Astrocyte (in vitro differentiated cells and primary cell): ENCODE measurements around the gene NOTCH2. TPM values are rescaled to one million over a fixed set of nuclear protein-coding genes. Genes with fewer than 3 reads are reported as not detected.

ENCODE experiments used
- DNase-seq: peaks from one replicate; pipeline ENCODE4 v3.0.0-alpha.2; 2010; ENCODE audit warnings: low read depth
- FAIRE-seq: peaks from 2 replicates; lab custom pipeline; 2011; peaks lifted over from hg19 to GRCh38; lab: Jason Lieb, UNC
- H2AFZ ChIP-seq: 2 replicates; pipeline ENCODE4 v1.6.0; 2012; ENCODE audit warnings: low read depth, low read length, inconsistent platforms
- H3K27ac ChIP-seq: 2 replicates; pipeline ENCODE4 v1.5.1; 2011; ENCODE audit warnings: low read depth, low read length, inconsistent platforms
- H3K27me3 ChIP-seq: 2 replicates; pipeline ENCODE4 v1.6.0; 2011; ENCODE audit warnings: low read length, inconsistent platforms; ENCODE audit not compliant: insufficient read depth
- H3K36me3 ChIP-seq: 2 replicates; pipeline ENCODE4 v1.5.1; 2011; ENCODE audit warnings: low read length, inconsistent platforms; ENCODE audit not compliant: insufficient read depth
- H3K4me1 ChIP-seq: 2 replicates; pipeline ENCODE4 v1.5.1; 2011; ENCODE audit warnings: low read length, inconsistent platforms; ENCODE audit not compliant: insufficient read depth
- H3K4me2 ChIP-seq: 2 replicates; pipeline ENCODE4 v1.6.0; 2012; ENCODE audit warnings: low read length, inconsistent platforms
- H3K4me3 ChIP-seq: 2 replicates; pipeline ENCODE4 v1.5.1; 2011; ENCODE audit warnings: low read depth, mild to moderate bottlenecking, low read length, inconsistent platforms; ENCODE audit not compliant: insufficient read depth
- H3K79me2 ChIP-seq: 2 replicates; pipeline ENCODE4 v1.6.0; 2012; ENCODE audit warnings: mild to moderate bottlenecking, low read length, inconsistent platforms; ENCODE audit not compliant: insufficient read depth
- H3K9ac ChIP-seq: 2 replicates; pipeline ENCODE4 v1.6.0; 2012; ENCODE audit warnings: mild to moderate bottlenecking, low read length, inconsistent platforms
- H3K9me3 ChIP-seq: 2 replicates; pipeline ENCODE4 v1.5.1; 2012; ENCODE audit warnings: low read depth, mild to moderate bottlenecking, low read length, inconsistent platforms; ENCODE audit not compliant: insufficient read depth
- H4K20me1 ChIP-seq: 2 replicates; pipeline ENCODE4 v1.6.0; 2012; ENCODE audit warnings: low read length, inconsistent platforms; ENCODE audit not compliant: insufficient read depth
- H3K27ac Mint-ChIP-seq: one replicate; pipeline ENCODE4 v1.8.0; 2021; ENCODE audit warnings: mild to moderate bottlenecking, mixed read lengths; ENCODE audit not compliant: unreplicated experiment
- H3K27me3 Mint-ChIP-seq: one replicate; pipeline ENCODE4 v1.8.0; 2021; ENCODE audit warnings: low read depth, mixed read lengths; ENCODE audit not compliant: unreplicated experiment
- H3K36me3 Mint-ChIP-seq: one replicate; pipeline ENCODE4 v1.8.0; 2021; ENCODE audit warnings: low read depth, mixed read lengths; ENCODE audit not compliant: unreplicated experiment
- H3K4me1 Mint-ChIP-seq: one replicate; pipeline ENCODE4 v1.8.0; 2021; ENCODE audit warnings: low read depth, mixed read lengths; ENCODE audit not compliant: unreplicated experiment
- H3K4me3 Mint-ChIP-seq: one replicate; pipeline ENCODE4 v1.8.0; 2021; ENCODE audit warnings: mild to moderate bottlenecking, moderate library complexity, mixed read lengths; ENCODE audit not compliant: unreplicated experiment
- H3K9me3 Mint-ChIP-seq: one replicate; pipeline ENCODE4 v1.8.0; 2021; ENCODE audit warnings: mild to moderate bottlenecking, mixed read lengths; ENCODE audit not compliant: unreplicated experiment
- CTCF ChIP-seq: IDR thresholded peaks from 2 replicates; pipeline ENCODE4 v1.5.1; 2011; ENCODE audit warnings: low read depth, mild to moderate bottlenecking, inconsistent platforms, low read length, moderate library complexity; ENCODE audit not compliant: insufficient read depth
- EZH2 ChIP-seq: IDR thresholded peaks from 2 replicates; pipeline ENCODE4 v1.6.1; 2012; ENCODE audit warnings: mild to moderate bottlenecking, low read length, inconsistent platforms; ENCODE audit not compliant: insufficient read depth
- total RNA-seq: library from RNA; stranded (reverse); gene quantifications from 2 replicates; pipeline ENCODE4 v1.2.1, GENCODE V29; 2021

The NOTCH2 gene
- total RNA-seq, 1 donor from 2014 or later, result 194 TPM

- no peak for DNase-seq
- H3K27ac ChIP-seq, result no peak overlapping the region
- H3K4me1 Mint-ChIP-seq, result peaks cover 12% of the 10 kb centered on the region
- no peaks in the 10 kb centered on the region for H3K36me3 Mint-ChIP-seq
- no peak for FAIRE-seq
- H3K27me3 ChIP-seq, result no peaks in the 10 kb centered on the region
- H3K27ac Mint-ChIP-seq, result no peak overlapping the region
- no peak overlapping the region for H2AFZ ChIP-seq
- no peak overlapping the region for H3K4me3 ChIP-seq
- no peaks in the 10 kb centered on the region for H3K9me3 Mint-ChIP-seq
- H3K9ac ChIP-seq, result no peak overlapping the region
- H3K27me3 Mint-ChIP-seq, result peaks cover 2% of the 10 kb centered on the region
- no peaks in the 10 kb centered on the region for H4K20me1 ChIP-seq
- H3K9me3 ChIP-seq, result no peaks in the 10 kb centered on the region
- TF ChIP-seq EZH2 (no peak), CTCF (no peak)
- H3K4me3 Mint-ChIP-seq, result no peak overlapping the region
- no peaks in the 10 kb centered on the region for H3K79me2 ChIP-seq
- H3K36me3 ChIP-seq, result no peaks in the 10 kb centered on the region
- H3K4me1 ChIP-seq, result peaks cover 13% of the 10 kb centered on the region
- H3K4me2 ChIP-seq, result no peak overlapping the region
Observed at GRCh38 chr1:119868176-119868575, 201.3 kb downstream of the NOTCH2 start.

GRCh38 chr1:119866451-119866850 lies 203.0 kb downstream of the NOTCH2 start:
- Mint-ChIP-seq H3K4me1 (peaks cover 4% of the 10 kb centered on the region), H3K4me3 (no peak overlapping the region), H3K36me3 (no peaks in the 10 kb centered on the region), H3K9me3 (no peaks in the 10 kb centered on the region), H3K27me3 (peaks cover 2% of the 10 kb centered on the region), H3K27ac (no peak overlapping the region)
- Histone ChIP-seq H3K27ac (no peak overlapping the region), H4K20me1 (no peaks in the 10 kb centered on the region), H3K36me3 (no peaks in the 10 kb centered on the region), H3K79me2 (no peaks in the 10 kb centered on the region), H3K9me3 (no peaks in the 10 kb centered on the region), H3K4me1 (peaks cover 5% of the 10 kb centered on the region), H3K27me3 (no peaks in the 10 kb centered on the region), H3K9ac (no peak overlapping the region), H3K4me2 (no peak overlapping the region), H2AFZ (no peak overlapping the region), H3K4me3 (no peak overlapping the region)
- DNase-seq (no peak), FAIRE-seq (no peak)
- TF ChIP-seq CTCF, result no peak
- no peak for TF ChIP-seq EZH2

GRCh38 chr1:119865627-119866026 lies 203.8 kb downstream of the NOTCH2 start:
- no peak overlapping the region for H3K4me2 ChIP-seq
- DNase-seq, result no peak

More at GRCh38 chr1:119865627-119866026, 203.8 kb downstream of the NOTCH2 start:
- Mint-ChIP-seq H3K9me3 (no peaks in the 10 kb centered on the region), H3K4me3 (no peak overlapping the region), H3K4me1 (peaks cover 1% of the 10 kb centered on the region), H3K36me3 (peaks cover 2% of the 10 kb centered on the region), H3K27me3 (peaks cover 4% of the 10 kb centered on the region), H3K27ac (no peak overlapping the region)
- Histone ChIP-seq H3K9me3 (no peaks in the 10 kb centered on the region), H3K4me3 (no peak overlapping the region), H3K4me1 (no peaks in the 10 kb centered on the region), H3K27ac (no peak overlapping the region), H3K9ac (no peak overlapping the region), H3K79me2 (no peaks in the 10 kb centered on the region), H3K27me3 (no peaks in the 10 kb centered on the region), H3K36me3 (no peaks in the 10 kb centered on the region), H4K20me1 (no peaks in the 10 kb centered on the region), H2AFZ (no peak overlapping the region)
- TF ChIP-seq CTCF (no peak), EZH2 (no peak)
- FAIRE-seq, result no peak
